ENCODE results near the gene VDR.
"Not testable (repeated sequence)": the region's sequence is repeated elsewhere in the genome, so short reads cannot be mapped to it uniquely, and the experiment has no call there.

VDR gene

DNA sequence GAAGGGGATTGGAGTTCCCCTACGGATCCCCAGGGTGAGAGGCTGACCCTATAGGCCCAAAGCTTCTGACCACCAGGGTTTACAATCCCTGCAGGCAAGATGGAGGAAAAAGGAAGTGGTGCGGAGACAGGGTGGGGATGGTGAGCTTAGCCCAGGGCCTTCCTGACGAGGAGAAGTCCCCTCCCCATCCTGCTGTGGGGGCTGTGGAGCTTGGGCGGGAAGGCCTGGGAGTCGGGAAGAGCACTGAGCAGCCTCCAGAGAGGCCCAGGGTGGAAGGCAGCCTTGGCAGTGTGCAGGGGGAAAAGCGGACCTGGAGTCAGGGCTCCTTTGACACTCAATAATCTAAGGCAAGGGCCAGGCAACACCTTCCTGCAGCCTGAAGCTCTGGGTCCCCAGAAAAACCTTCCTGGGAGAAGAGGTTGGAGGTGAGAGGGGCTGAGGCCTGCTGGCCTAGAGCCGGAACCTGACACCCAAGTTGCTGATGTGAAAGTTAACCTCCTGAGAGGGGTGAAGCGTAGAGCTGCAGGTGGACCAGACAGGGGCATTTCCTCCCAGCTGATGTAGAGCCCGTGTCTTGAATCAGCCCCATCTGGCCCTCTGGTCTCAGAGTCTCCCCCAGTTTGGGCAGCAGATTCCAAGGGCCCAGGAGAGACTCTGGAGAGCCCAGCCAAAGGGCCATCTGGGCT, 91.1 kb downstream of the VDR start:
- no peak for DNase-seq (ENCODE audit: low read depth in 2 of 2)

DNA sequence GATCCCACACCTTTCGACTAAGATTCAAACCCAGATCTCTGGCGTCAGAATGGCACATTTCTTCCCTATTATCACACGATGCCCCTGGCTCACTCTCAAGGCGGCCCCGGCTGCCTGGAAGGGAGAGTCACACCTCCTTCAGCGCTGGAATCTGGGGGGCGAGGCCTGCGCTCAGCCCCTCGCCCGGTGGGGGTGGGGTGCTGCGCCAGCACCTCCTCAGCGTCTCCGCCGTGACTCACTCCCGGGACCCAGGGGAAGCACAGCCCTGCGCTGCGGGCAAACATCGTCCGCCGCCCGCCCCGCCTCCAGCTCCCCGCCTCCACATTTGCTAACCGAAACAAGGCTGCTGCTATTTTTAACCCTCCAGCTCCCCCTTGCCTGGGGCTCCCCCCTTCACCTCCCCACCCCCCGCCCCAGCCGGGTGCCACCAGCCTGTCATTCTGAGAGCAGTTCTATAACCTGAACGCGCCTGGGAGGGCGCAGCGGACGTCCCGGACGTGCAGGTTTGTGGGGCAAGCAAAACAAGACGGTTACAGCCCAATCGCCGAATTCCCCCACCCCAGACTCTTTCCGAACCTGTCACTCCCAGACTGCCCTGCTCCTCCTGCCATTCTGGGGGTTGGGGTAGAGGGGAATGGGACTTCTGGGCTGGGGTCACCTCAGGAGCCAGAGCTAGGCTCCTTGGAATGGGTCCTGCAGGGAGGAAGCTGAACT, 91.8 kb downstream of the VDR start:
- DNase-seq (ENCODE audit: low read depth in 2 of 2), result peak; percentile 88 to 93

DNA sequence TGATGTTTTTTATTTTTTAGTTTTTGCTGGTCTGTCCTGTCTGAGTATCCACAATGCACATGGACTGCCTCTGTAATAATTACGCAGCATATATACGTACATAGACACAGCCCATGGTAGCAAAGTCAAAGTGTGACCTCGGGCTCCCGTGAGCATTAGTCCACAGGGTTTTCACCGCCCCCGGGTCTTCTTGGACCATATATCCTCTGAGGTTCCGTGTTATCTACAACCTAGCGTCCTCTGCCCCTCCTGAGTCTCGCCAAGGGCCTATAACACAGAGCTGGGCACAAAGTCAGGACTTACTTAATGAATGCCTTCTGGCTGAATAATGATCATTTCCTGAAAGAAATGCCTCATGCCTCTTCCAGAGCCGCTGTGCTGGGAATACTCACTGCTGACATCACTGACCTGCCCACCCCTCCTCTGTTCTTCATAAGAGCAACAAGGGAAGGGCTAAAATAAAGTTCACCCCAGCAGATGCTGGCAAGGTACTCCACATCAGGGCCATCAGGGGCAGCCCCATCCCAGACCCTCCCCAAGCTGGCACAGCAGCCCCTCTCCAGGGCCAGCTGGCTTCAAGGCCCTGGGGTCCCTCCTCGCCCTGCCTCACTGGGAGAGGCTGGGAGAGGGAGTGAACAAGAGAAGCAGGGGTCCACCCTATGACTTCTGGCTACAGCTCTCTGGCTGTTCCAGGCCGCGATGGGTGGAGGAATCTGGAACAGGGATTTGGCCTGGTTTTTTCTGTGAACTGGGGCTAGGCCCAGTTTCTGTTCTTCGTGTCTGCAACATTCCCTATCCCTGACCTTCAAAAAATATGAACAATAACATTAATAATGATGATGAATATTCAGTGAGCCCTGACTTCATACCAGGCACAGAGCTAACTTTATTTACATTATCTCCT, 93.0 kb downstream of the VDR start:
- DNase-seq (ENCODE audit: low read depth in 2 of 2), result no peak

DNA sequence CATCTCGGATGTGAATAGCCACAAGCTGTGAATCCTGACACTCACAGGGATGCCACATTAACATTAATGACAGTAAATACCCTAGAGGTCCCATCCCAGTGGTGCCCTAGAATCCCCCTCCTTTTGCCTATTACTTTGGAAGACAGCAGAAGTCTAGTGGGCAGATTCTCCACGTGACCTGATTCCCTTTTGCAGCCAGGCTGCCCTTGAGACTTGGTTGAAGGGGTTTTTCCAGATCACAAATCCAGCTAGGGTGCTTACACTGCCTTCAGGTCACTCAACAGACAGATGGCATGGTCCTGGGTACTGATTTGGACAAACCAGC, 93.8 kb downstream of the VDR start:
- no peak for DNase-seq (ENCODE audit: low read depth in 2 of 2)

DNA sequence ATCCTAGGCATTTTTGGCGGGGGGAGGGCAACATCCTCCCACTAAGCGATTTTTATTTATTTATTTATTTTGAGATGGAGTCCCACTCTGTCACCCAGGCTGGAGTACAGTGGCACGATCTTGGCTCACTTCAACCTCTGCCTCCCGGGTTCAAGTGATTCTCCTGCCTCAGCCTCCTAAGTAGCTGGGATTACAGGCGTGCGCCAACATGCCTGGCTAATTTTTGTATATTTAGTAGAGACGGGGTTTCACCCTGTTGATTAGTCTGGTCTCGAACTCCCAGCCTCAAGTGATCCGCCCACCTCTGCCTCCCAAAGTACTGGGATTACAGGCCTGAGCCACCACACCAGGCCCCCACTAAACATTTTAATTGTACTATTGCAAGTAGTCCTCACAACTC, 95.3 kb downstream of the VDR start:
- not testable (repeated sequence) for DNase-seq (ENCODE audit: low read depth in 2 of 2)

DNA sequence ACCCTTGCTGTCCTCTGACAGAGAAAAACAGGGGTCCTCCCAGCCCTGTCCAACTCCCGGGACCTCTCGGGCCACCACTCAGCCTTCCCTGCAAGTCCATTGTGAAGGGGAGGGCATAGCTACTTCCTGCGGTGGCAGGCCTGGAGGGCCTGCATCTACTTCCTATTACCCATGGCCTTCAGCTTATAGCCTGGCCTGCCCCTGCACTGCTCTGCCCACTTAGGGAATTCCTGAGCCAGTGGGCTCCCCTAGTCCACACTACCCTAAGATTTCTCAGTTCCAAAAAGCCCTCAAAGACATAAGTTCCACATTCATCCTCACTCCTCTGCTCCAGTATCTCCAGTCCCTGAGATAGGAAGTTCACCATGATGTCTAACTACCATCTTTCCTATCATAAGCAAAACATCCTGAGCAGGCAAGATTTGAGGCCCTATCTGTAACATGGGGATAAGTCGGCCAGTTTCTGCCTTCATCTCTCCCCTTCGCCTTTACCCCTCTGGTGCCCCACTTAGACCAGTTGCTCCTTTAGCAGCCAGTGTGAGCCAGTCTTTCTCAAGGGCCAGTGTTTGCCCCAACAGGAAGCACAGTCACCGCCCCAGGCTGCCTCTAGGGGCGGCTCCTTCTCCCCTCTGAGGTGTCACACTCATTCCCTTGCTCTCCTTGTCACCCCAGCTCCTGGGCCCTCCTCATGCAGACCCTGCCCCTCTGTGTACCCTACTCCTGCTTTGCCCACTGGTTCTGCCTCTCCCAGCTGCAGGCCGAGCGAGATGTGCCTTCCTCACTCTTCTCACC, 96.0 kb downstream of the VDR start:
- no peak for DNase-seq (ENCODE audit: low read depth in 2 of 2)

DNA sequence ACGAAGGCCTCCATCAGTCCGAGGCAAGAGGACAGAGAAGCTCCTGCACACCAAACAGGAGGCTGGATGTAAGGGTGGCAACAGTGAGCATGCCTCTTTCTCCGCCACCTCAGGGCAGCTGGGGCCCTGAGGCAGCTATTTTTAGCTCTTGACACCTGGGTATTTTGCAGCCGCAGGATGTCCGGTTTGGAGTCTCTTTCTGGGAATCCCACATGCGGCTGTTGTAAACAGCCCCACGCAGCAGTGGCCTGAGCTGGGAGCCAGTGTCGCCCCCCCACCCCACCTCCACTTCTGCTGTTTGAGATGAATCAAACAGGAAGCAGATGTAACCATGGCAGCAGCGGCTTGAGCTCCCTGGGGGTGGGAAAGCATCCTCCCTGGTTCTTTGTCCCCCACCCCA, 96.7 kb downstream of the VDR start:
- peak; percentile 64 to 66 for DNase-seq (ENCODE audit: low read depth in 2 of 2)

DNA sequence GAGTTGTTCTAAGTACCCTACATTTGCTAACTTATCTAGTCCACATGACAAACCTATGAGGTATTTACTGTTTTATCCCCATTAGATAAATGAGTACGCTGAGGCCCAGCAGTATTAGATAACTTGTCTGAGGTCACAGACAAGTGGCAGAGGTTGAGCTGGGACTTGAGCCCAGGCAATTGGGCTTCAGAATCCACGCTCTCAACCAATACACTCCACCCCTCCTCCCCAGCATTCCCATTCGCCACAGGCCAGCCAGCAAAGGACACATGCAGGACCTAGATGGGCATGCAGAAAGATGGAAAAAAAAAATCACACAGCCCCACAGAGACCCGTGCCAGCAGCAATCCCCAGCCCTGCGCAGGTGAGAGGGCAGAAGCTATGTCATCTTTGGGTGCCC, 97.5 kb downstream of the VDR start:
- no peak for DNase-seq (ENCODE audit: low read depth in 2 of 2)

DNA sequence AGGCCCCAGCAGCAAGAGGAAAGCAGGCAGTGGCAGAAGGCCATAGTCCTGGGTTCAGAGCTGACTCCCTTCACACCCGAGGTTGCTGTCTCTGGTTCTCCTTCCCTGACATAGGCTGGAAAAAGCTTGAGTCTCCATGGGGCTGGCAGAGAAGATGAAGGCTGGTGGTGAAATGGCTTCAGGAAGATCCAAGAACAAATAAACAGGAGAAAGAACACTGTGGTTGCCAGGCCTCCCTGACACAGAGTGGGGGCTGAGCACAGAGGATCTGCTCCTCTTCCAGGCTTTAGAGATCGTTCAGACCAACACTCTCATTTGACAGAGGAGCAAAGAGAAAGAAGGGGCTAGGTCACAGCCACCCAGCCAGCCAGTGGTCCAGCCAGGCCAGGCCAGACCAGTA, 99.4 kb downstream of the VDR start:
- DNase-seq (ENCODE audit: low read depth in 2 of 2), result no peak

DNA sequence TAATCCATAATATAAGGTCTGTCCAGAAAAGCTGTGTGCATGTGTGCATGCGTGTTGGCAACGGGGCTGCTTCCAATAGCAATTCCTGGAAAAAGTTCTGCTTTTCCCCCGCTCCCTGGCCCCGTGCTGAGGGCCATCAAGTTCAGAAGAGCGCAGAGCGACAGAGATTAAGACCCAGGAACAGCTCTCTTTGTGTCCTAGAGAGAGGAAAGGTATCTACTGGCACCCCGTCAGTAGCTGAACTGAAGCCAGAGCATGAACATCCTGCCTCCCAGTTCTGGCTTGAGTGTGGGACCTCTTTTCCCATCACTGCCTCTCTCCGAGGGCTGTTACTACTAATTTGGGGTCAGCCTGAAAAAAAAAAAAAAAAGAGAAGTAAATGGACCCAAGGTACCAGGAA, 100.6 kb downstream of the VDR start:
- DNase-seq (ENCODE audit: low read depth in 2 of 2), result no peak

DNA sequence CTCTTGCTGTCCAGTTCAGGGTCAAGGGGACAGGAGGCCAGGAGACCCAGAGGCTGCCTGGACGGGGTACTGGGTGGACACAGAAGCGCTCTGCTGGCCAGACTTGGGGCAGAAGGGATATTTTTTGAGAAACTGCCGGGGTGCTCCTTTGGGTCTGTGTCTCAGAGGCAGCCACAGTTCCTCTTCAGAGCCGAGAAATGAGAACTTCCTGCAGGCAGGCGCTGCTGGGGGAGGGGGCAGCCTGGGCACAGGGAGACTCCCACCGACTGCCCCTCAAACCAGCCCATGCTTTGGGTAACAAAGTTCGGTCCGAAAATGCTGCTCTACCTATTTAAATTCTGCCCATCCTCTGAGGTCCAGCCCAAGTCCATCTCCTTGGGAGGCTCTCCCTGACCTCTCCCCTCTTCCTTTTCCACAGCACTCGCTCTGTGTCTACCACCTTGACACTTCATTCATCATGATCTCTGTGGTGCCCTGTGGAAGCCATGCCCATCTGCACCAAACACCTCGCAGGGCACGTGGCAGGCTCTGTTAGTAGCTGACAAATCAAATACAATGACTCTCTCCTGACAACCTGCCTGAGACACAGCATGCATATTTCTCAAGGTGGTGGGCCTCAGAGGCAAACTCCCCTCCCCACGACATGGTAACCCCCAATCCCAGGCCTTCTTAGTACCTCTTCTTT, 101.5 kb downstream of the VDR start:
- no peak for DNase-seq (ENCODE audit: low read depth in 2 of 2)

DNA sequence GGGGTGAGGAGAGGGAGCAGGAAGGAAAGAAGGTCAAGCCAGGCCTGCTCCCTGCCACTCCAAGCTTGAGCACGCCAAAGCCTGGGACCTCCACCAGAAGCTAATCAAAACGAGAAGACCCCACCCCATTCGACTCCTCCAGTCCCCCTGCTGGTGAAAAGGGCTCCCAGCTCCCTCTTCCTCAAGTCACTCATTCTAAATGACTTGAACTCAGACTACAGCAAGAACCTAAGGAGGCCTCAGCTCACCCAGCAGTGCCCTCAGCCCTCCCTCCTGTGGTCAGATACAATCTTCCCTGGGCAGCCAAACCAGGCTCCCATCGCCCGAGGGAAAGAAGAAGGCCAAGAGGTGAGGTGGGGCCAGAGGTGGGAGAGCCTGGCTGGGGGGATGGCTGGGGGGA, 102.5 kb downstream of the VDR start:
- no peak for DNase-seq (ENCODE audit: low read depth in 2 of 2)

DNA sequence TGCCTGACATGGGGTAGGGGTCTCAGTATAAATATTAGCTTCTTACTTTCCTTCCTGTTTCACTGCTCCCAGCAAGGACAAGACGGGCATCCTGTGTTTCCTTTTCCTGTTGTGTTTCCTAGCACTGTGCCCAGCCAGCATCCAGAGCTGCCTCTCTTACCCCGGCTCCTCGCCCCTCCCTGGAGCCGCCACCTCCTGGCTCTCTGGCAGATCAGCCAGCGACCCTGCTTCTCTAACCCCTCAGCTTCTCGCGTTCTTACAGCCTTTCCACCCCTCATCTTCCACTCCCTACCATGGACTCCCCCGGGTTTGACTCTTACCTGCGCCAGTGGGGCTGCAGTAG, 102.9 kb downstream of the VDR start:
- DNase-seq (ENCODE audit: low read depth in 2 of 2), result no peak

DNA sequence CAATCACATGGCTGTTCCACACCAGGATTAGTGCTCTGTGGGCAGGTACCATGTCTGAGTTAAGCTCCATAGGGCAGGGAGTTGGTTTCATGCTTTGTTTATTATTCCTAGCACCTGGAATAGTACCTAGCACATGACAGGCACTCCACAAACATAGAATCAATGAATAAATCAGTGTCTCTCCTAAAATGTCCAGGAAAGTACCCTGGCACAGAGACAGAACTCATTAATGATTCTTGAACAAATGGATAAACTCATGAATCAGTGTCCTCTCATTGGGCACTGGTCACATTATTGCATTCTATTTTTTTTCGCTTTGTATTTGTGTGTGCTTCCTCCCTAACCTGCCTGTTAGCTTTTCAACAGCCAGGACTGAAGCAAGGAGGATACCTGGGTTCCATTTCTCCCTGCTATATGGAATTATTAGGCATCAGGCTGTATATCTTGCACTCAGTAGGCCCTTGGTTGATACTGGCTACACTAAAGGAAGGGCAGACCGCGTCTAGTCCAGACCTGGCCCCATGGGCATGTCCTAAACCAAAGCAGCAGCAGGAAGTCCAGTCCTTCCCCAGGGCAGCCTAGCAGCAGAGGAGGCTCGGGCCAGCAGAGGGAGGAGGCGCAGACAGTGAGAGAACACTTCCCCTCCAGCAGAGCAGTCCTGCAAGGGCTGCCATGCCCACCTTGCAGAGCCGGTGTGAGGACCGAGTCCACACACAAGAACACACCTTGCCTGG, 103.5 kb downstream of the VDR start:
- DNase-seq (ENCODE audit: low read depth in 2 of 2), result no peak

DNA sequence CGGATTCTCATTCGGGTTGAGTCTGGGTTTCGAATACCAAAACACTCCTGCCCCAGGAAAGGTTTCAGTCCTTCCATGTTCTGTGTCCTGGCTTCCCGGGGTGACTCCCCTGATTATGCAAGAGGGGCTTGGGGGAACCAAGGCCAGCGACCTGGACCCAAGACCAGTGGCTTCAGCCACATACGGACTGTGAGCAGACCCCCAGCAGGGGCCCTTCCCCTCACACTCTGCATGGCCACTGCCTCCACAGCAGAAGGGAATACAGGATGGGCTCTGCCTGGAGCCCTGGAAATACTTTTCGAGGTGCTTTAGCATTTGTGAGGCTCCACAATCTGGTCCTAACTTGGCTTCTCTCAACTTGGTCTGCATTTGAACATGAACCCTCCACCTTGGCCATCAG, 104.2 kb downstream of the VDR start:
- no peak for DNase-seq (ENCODE audit: low read depth in 2 of 2)

DNA sequence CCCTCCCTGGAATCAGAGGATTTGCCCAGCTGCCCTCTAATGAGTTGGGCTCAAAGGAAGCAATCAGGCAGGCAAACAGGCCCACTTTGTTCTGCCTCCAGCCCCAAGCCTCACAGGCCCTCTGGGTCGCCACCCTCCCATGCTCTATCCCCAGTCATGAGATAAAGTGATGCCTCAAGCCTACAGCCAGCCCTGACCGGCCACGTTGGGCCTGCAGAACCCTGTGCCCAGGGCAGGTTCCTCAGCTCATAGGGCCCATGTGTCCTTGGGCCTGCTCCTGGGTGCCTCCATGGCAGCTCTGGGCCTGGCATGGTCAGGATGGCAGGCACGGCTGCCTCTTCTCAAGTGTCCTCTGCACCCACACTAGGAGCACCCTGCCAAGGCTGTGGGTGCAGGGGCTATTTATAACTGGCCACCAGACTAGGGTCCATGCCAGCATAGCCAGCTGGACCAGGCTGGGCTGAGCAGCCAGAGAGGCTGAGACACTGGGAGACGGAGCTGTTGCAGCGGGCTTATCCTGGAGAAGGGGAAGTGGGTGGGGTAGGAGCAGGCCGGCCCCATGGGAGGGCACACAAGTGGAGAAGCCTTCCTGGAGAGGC, 105.3 kb downstream of the VDR start:
- DNase-seq (ENCODE audit: low read depth in 2 of 2), result no peak

DNA sequence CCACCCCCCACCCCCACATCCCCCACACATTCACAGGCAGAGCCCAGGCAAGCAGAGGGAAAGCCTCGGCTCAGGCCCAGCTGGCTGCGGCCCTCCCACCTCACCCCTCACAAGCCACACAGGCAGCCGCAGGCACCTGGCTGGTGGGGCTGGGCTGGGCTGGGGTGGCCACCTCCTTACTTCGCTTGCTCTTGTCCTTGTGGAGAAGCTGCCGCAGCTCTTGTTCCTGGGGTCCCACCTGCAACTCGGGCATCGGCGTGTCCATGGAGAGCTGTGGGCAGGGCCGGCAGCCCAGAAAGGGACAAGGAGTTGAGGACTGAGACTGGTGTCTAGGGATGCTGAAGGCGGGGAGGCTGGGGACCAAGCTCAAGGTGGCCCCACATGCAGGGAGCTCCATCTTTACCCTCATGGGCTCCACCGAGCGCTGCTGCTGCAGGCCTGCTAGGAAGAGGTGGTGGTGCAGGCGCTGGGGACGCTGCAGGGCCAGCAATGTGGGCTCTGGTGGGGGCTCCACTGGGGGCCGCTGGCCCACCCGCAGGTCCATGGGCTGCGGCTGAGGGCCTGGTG, 106.3 kb downstream of the VDR start:
- DNase-seq (ENCODE audit: low read depth in 2 of 2), result no peak

DNA sequence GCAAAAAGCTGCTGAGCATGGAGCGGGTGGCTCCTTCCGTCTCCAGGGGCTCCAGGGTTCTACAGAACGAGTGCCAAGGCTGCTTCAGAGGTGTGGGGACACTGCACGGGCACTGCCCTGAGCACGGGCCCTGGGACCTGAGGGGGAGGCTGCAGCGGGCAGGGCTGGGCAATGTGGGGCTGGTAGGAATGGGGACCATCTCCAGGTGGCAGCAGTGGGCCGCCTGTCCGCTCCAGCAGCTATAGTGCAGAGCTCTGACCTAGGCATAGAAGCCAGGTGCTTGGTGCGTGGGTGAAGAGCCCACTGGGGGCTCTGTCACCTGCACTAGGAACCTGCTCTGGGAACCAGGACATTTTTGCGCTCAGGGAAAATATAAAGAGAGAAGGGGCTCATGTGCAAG, 107.4 kb downstream of the VDR start:
- no peak for DNase-seq (ENCODE audit: low read depth in 2 of 2)

DNA sequence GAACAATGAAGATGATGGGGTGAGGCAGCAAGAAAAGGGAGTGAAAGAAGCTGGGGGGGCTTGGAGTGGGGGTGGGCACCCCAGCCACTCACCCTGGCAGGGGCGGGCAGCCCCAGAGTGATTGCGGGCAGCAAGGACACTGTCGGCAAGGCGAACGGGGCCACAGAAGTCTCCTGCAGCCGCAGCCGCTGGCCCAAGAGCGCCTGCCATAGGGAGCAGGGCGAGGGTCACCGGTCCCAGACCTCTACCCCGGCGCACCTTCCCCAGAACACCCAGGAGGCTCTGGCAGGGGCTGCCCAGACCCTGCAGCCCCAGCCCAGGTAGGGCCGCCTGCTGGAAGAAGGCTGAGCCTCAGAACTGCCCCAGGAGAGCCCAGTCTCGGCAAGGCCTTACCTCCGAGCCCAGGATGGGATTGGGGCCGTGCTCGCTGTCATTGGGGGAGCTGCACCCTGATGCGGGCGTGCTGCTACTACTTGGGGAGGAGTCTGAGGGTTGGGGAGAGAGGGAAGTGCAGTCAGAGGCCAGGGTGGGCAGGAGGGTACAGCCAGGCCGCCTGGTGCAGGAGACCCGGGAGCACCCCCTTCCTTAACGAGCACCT, 108.9 kb downstream of the VDR start:
- no peak for DNase-seq (ENCODE audit: low read depth in 2 of 2)

Measured in stimulated activated CD4-positive, alpha-beta T cell treated with anti-CD3 and anti-CD28 coated beads, Interleukin-1b, Interleukin-23, amount 100 ng/mL, for 4 hours (primary cell).